A549 (cell line): ENCODE measurements around the gene TMEM45A. TPM values are rescaled to one million over a fixed set of nuclear protein-coding genes. Genes with fewer than 3 reads are reported as not detected.

Experiments
- ATAC-seq, 2 experiments: fragments of 200-7000 bp in 1 of 2; fragments of >200 bp in 1 of 2; cut with Nextera tagmentation in 1 of 2; cut with Tn5 transposase in 1 of 2; 3 replicates each; pipeline versions ENCODE4 v1.8.0 to v1.9.1; 2018 to 2020; ENCODE audit warnings: mild to moderate bottlenecking in 1 of 2, moderate library complexity in 1 of 2
- CTCF ChIA-PET: fragments of 300-600 bp; sonication (Branson Sonifier 250); formaldehyde crosslinking; extraction: SDS; loops from one replicate; lab custom pipeline; 2021; ENCODE audit warnings: antibody characterized with exemption, inconsistent platforms; lab: Yijun Ruan, JAX
- POLR2A ChIA-PET: fragments of 350-600 bp; formaldehyde crosslinking; extraction: SDS; loops from one replicate; lab custom pipeline; 2021; ENCODE audit warnings: antibody characterized with exemption, inconsistent platforms; lab: Yijun Ruan, JAX
- DNase-seq, 2 experiments: peaks; one replicate each; pipeline versions ENCODE4 v3.0.0 to v3.0.0-alpha.2; 2011 to 2016; ENCODE audit warnings: low read depth in 1 of 2, low spot score in 1 of 2
- FAIRE-seq: peaks from 2 replicates; lab custom pipeline; 2011; peaks lifted over from hg19 to GRCh38; lab: Jason Lieb, UNC
- H3K27ac ChIP-seq, 2 experiments: fragments of >200 bp; sonication (Bioruptor Twin); formaldehyde crosslinking; 3 replicates each; pipeline ENCODE4 v1.5.1; 2016 to 2017
- H3K4me1 ChIP-seq: fragments of >200 bp; sonication (Bioruptor Twin); formaldehyde crosslinking; 3 replicates; pipeline ENCODE4 v1.6.1; 2016
- H3K4me2 ChIP-seq: fragments of >200 bp; sonication (Bioruptor Twin); formaldehyde crosslinking; 3 replicates; pipeline ENCODE4 v1.6.1; 2016
- H3K4me3 ChIP-seq: fragments of >200 bp; sonication (Bioruptor Twin); formaldehyde crosslinking; 3 replicates; pipeline ENCODE4 v1.5.1; 2016
- H3K9me3 ChIP-seq: fragments of >200 bp; sonication (Bioruptor Twin); formaldehyde crosslinking; 3 replicates; pipeline ENCODE4 v1.6.1; 2016
- ATOH8 ChIP-seq: fragments of 250-450 bp; sonication (Bioruptor Pico); IDR thresholded peaks from 2 replicates; pipeline ENCODE4 v1.5.0; 2020; ENCODE audit warnings: low read depth, mild to moderate bottlenecking, moderate library complexity
- BHLHE40 ChIP-seq: IDR thresholded peaks from 2 replicates; pipeline ENCODE4 v1.6.1; 2012; ENCODE audit warnings: low read depth, low read length, inconsistent platforms
- CBX8 ChIP-seq: fragments of 200-600 bp; sonication (generic); IDR thresholded peaks from 2 replicates; pipeline ENCODE4 v1.6.1; 2016
- E2F6 ChIP-seq: IDR thresholded peaks from 2 replicates; pipeline ENCODE4 v1.6.1; 2012; ENCODE audit warnings: low read depth, borderline replicate concordance
- EHF ChIP-seq: fragments of 250-450 bp; sonication (Bioruptor Pico); IDR thresholded peaks from 2 replicates; pipeline ENCODE4 v1.5.0; 2020; ENCODE audit warnings: mild to moderate bottlenecking
- ELK1 ChIP-seq: fragments of 150-350 bp; IDR thresholded peaks from 2 replicates; pipeline ENCODE4 v1.6.1; 2014; ENCODE audit warnings: low read depth, mild to moderate bottlenecking, low read length
- HEYL ChIP-seq: fragments of 250-450 bp; sonication (Bioruptor Pico); IDR thresholded peaks from 2 replicates; pipeline ENCODE4 v1.8.0; 2021; ENCODE audit warnings: mild to moderate bottlenecking, moderate library complexity
- HMGXB4 ChIP-seq: fragments of 250-450 bp; sonication (Bioruptor Pico); IDR thresholded peaks from 2 replicates; pipeline ENCODE4 v1.5.0; 2021; ENCODE audit warnings: mild to moderate bottlenecking, moderate library complexity, borderline replicate concordance
- HOXB5 ChIP-seq: fragments of 250-450 bp; sonication (Bioruptor Pico); IDR thresholded peaks from 2 replicates; pipeline ENCODE4 v1.5.0; 2020; ENCODE audit warnings: mild to moderate bottlenecking, moderate library complexity
- KDM5A ChIP-seq: fragments of 200-600 bp; sonication (generic); IDR thresholded peaks from 2 replicates; pipeline ENCODE4 v1.6.1; 2016; ENCODE audit warnings: antibody characterized with exemption, mild to moderate bottlenecking
- MAX ChIP-seq: IDR thresholded peaks from 2 replicates; pipeline ENCODE4 v1.6.1; 2012
- MAZ ChIP-seq: fragments of 150-350 bp; IDR thresholded peaks from 2 replicates; pipeline ENCODE4 v1.6.1; 2014; ENCODE audit warnings: antibody characterized with exemption, low read depth, low read length, borderline replicate concordance
- NFE2L2 ChIP-seq: fragments of 150-350 bp; conservative IDR thresholded peaks from 2 replicates; pipeline ENCODE4 v1.6.1; 2014; ENCODE audit warnings: low read length
- NPAS2 ChIP-seq: fragments of 250-450 bp; sonication (Bioruptor Pico); IDR thresholded peaks from 2 replicates; pipeline ENCODE4 v1.8.0; 2022; ENCODE audit warnings: mild to moderate bottlenecking, moderate library complexity, borderline replicate concordance
- PHF8 ChIP-seq: fragments of 200-600 bp; sonication (generic); IDR thresholded peaks from 2 replicates; pipeline ENCODE4 v1.6.1; 2016; ENCODE audit warnings: low read depth, mild to moderate bottlenecking, antibody characterized with exemption, moderate library complexity, borderline replicate concordance
- POLR2A ChIP-seq: IDR thresholded peaks from 2 replicates; pipeline ENCODE4 v1.6.1; 2012; ENCODE audit warnings: mild to moderate bottlenecking, low read length
- RAD21 ChIP-seq, 2 experiments: fragments of >200 bp in 1 of 2; sonication (Bioruptor Twin) in 1 of 2; formaldehyde crosslinking in 1 of 2; IDR thresholded peaks in 1 of 2; conservative IDR thresholded peaks in 1 of 2; 2 replicates in 1 of 2; 3 replicates in 1 of 2; pipeline ENCODE4 v1.6.1; 2012 to 2018; ENCODE audit warnings: inconsistent platforms in 1 of 2
- RARB ChIP-seq: fragments of 250-450 bp; sonication (Bioruptor Pico); IDR thresholded peaks from 2 replicates; pipeline ENCODE4 v1.8.0; 2021; ENCODE audit warnings: mild to moderate bottlenecking, moderate library complexity
- REST ChIP-seq: fragments of 200-600 bp; sonication (generic); IDR thresholded peaks from 2 replicates; pipeline ENCODE4 v1.6.1; 2016; ENCODE audit warnings: antibody characterized with exemption, mild to moderate bottlenecking, moderate library complexity
- RNF2 ChIP-seq: fragments of 200-600 bp; sonication (generic); IDR thresholded peaks from 2 replicates; pipeline ENCODE4 v1.6.1; 2016; ENCODE audit warnings: low read depth, mild to moderate bottlenecking, antibody characterized with exemption, moderate library complexity, borderline replicate concordance
- TP53 ChIP-seq: fragments of 250-450 bp; sonication (Bioruptor Pico); IDR thresholded peaks from 2 replicates; pipeline ENCODE4 v1.5.0; 2021; ENCODE audit warnings: mild to moderate bottlenecking, moderate library complexity
- USF2 ChIP-seq: fragments of 450-650 bp; IDR thresholded peaks from 2 replicates; pipeline ENCODE4 v1.6.1; 2014; ENCODE audit warnings: antibody characterized with exemption
- ZFP36 ChIP-seq: fragments of 450-650 bp; IDR thresholded peaks from 2 replicates; pipeline ENCODE4 v1.6.1; 2014; ENCODE audit warnings: borderline replicate concordance; ENCODE audit not compliant: partially characterized antibody
- ZNF302 ChIP-seq: fragments of 250-450 bp; sonication (Bioruptor Pico); IDR thresholded peaks from 2 replicates; pipeline ENCODE4 v1.9.0; 2021; ENCODE audit warnings: inconsistent platforms, mild to moderate bottlenecking, moderate library complexity
- WGBS: methylation state at CpG from one replicate; pipeline ENCODE4 v1.1.6; 2017; ENCODE audit errors: missing lambda C conversion rate; 5-methylcytosine and 5-hydroxymethylcytosine counted together
- polyA plus RNA-seq, 4 experiments: library from polyadenylated mRNA; depleted of rRNA in 3 of 4; stranded (reverse); fragments of >200 nt; fragmentation: RNase III in 1 of 4; extraction: RNeasy Plus Mini Kit Qiagen cat#74134 plus additional on column Dnase treatment in 1 of 4; gene quantifications; 2 replicates in 3 of 4; 3 replicates in 1 of 4; pipeline ENCODE4 v1.2.3, GENCODE V29; 2011 to 2017

The TMEM45A gene
- polyA plus RNA-seq, 2 of the 4 experiments (the other 2 are of a cell fraction): 4.6 to 7.0 TPM

- no peaks in the 10 kb centered on the region for H3K9me3 ChIP-seq
- POLR2A ChIA-PET: no interaction called here
- WGBS: 97% methylated on average over 1 of the region's 1 CpG
- CTCF ChIA-PET: interaction anchor here (0.6 to 3.1 kb wide), 4 partner anchors 117 to 626 kb away, joined by 3 to 14 read pairs (median 4); no protein-coding TSS in a partner anchor
- TF ChIP-seq CBX8 (no peak), NFE2L2 (no peak), RNF2 (no peak), RAD21 (conservative IDR thresholded peaks at IDR 0.05 in 1 of 2, IDR thresholded peaks at IDR 0.05 in 1 of 2) (no peak), HMGXB4 (CRISPR knock-in tag) (no peak), MAX (no peak), USF2 (no peak), HOXB5 (CRISPR knock-in tag) (no peak), NPAS2 (CRISPR knock-in tag) (no peak), RARB (no peak), ZFP36 (no peak), ZNF302 (CRISPR knock-in tag) (no peak), REST (no peak), POLR2A (no peak), BHLHE40 (no peak), ELK1 (no peak), EHF (no peak), PHF8 (no peak)
- FAIRE-seq (no peak), DNase-seq (no peak), ATAC-seq (no peak)
- H3K27ac ChIP-seq: no peak overlapping the region
- no peaks in the 10 kb centered on the region for H3K4me1 ChIP-seq
- H3K4me3 ChIP-seq: no peak overlapping the region
- no peak overlapping the region for H3K4me2 ChIP-seq
Observed at GRCh38 chr3:100457811-100458210, 34.6 kb upstream of the TMEM45A start.

GRCh38 chr3:100458814-100459213 is 33.6 kb upstream of the TMEM45A start:
- no peaks in the 10 kb centered on the region for H3K4me1 ChIP-seq
- POLR2A ChIA-PET: no interaction called here
- H3K4me2 ChIP-seq: no peak overlapping the region
- FAIRE-seq: no peak
- no peak overlapping the region for H3K4me3 ChIP-seq
- no peaks in the 10 kb centered on the region for H3K9me3 ChIP-seq
- no peak for TF ChIP-seq MAZ
- TF ChIP-seq KDM5A: no peak
- TF ChIP-seq TP53: no peak
- no peak for TF ChIP-seq PHF8
- no peak for TF ChIP-seq E2F6
- no peak for TF ChIP-seq HOXB5 (CRISPR knock-in tag)
- TF ChIP-seq ATOH8 (CRISPR knock-in tag): no peak
- TF ChIP-seq RARB: no peak
- no peak for TF ChIP-seq HEYL (CRISPR knock-in tag)
- TF ChIP-seq EHF: no peak
- no peak for ATAC-seq
- CTCF ChIA-PET: no interaction called here
- H3K27ac ChIP-seq: no peak overlapping the region
- WGBS: 92% methylated on average over 1 of the region's 1 CpG
- DNase-seq: no peak
